ENCODE measurements around the gene SCGB1D2.

- TF ChIP-seq POLR2AphosphoS5 (IDR thresholded peaks at IDR 0.05; ENCODE audit: low read depth, low read length) (no peak), TAF1 (IDR thresholded peaks at IDR 0.05; ENCODE audit: low read depth, low read length) (no peak), POLR2A (IDR thresholded peaks at IDR 0.05; ENCODE audit: low read depth, low read length) (no peak), POU2F2 (IDR thresholded peaks at IDR 0.05; ENCODE audit: low read depth, low read length) (no peak), SPI1 (IDR thresholded peaks at IDR 0.05; ENCODE audit: low read depth, low read length) (no peak)
Observed at GRCh38 chr11:62264004-62264403, 22.0 kb downstream of the SCGB1D2 start.

Data from GM12891 (cell line).